Tibial nerve (tissue), 4 donors: ENCODE measurements around the gene KCNJ6.

Experiments
- EP300 ChIP-seq, 2 donors: sonication (generic); formaldehyde crosslinking; IDR thresholded peaks; one replicate each; pipeline ENCODE4 v1.6.1; 2017; ENCODE audit warnings: antibody characterized with exemption in 2 of 2, mild to moderate bottlenecking in 1 of 2
- POLR2A ChIP-seq, 2 donors: fragments of 450-650 bp; IDR thresholded peaks; one replicate each; pipeline ENCODE4 v1.6.1; 2017; ENCODE audit warnings: antibody characterized with exemption in 2 of 2, mild to moderate bottlenecking in 2 of 2, moderate library complexity in 2 of 2
- TF ChIP-seq, protein P1 (sequence below), 5 experiments: fragments of 200-600 bp in 3 of 5; fragments of 450-650 bp in 2 of 5; sonication (generic) in 3 of 5; IDR thresholded peaks; one replicate each; pipeline ENCODE4 v1.5.1; 2016 to 2019; ENCODE audit warnings: antibody characterized with exemption in 5 of 5, mild to moderate bottlenecking in 3 of 5, moderate library complexity in 2 of 5

DNA sequence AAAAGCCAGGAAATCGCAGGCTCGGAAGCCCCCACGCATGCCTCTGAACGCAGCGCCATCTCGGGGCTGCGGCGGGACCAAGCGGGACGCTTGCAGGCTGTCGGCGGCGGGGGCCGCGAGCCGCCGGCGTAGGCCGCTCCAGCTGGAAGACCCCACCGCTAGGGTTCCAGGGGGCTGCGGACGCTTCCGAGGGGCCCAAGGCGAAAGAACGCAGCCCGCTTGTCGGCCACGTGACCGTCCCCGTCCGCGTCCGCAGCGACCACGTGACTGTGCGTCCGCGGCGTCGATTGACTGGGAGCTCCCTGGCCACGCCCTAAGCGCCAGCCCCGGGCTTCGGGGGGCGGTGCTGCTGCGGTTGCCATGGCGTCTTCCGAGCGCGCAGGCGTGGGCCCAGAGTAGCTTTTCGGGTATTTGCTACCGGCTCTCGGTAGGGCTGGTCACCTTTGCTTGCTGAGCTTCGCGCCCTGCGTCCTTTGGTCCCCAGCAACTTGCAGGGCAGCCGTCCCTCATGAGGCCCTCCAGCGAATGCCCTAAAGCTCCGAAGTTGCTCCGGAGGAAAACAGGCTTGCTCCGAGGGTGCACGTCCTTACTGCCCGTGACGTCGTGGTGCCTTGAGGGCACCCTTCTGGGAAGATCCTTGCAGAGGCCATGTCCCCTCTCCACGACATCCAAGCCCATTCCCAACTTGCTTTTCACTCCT, 352.5 kb downstream of the KCNJ6 start:
- TF ChIP-seq, protein P1, sequence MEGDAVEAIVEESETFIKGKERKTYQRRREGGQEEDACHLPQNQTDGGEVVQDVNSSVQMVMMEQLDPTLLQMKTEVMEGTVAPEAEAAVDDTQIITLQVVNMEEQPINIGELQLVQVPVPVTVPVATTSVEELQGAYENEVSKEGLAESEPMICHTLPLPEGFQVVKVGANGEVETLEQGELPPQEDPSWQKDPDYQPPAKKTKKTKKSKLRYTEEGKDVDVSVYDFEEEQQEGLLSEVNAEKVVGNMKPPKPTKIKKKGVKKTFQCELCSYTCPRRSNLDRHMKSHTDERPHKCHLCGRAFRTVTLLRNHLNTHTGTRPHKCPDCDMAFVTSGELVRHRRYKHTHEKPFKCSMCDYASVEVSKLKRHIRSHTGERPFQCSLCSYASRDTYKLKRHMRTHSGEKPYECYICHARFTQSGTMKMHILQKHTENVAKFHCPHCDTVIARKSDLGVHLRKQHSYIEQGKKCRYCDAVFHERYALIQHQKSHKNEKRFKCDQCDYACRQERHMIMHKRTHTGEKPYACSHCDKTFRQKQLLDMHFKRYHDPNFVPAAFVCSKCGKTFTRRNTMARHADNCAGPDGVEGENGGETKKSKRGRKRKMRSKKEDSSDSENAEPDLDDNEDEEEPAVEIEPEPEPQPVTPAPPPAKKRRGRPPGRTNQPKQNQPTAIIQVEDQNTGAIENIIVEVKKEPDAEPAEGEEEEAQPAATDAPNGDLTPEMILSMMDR (IDR thresholded peaks at IDR 0.05): peak; percentile 32 to 72 (median 54)
- peak; percentile 50 to 75 for TF ChIP-seq POLR2A (IDR thresholded peaks at IDR 0.05)
- TF ChIP-seq EP300 (IDR thresholded peaks at IDR 0.05): peak; percentile 58 to 84
